Panc1 (cell line): ENCODE data around the gene FRYL. TPM values are rescaled to one million over a fixed set of nuclear protein-coding genes. Genes with fewer than 3 reads are reported as not detected.
A peak's percentile ranks its signal among the peaks of the same experiment; 100 is the strongest.

Experiments used
- ATAC-seq: fragments of 200-7000 bp; cut with Tn5 transposase; 2 replicates; pipeline ENCODE4 v1.9.1; 2020; ENCODE audit warnings: mild to moderate bottlenecking, moderate library complexity
- BruUV-seq: library from RNA; stranded (reverse); fragments of 400-500 nt; replicated peaks from 2 replicates; lab custom pipeline; 2021; lab: Mats Ljungman, UMichigan
- CTCF ChIA-PET: fragments of 300-600 bp; sonication (Branson Sonifier 250); formaldehyde crosslinking; loops from one replicate; lab custom pipeline; 2022; ENCODE audit warnings: antibody characterized with exemption; lab: Charles Lee
- POLR2A ChIA-PET: fragments of 300-600 bp; sonication (Branson Sonifier 250); formaldehyde crosslinking; loops from one replicate; lab custom pipeline; 2022; ENCODE audit warnings: antibody characterized with exemption; lab: Charles Lee
- DNase-seq: peaks from one replicate; pipeline ENCODE4 v3.0.0-alpha.2; 2010; ENCODE audit warnings: low read depth, low spot score
- H3K27ac ChIP-seq: 2 replicates; pipeline ENCODE4 v1.5.1; 2011; ENCODE audit warnings: mild to moderate bottlenecking, low read length, inconsistent platforms
- H3K27me3 ChIP-seq: fragments of 200-500 bp; sonication (Bioruptor generic); 2 replicates; pipeline ENCODE4 v1.6.0; 2014; ENCODE audit warnings: low read length, inconsistent platforms; ENCODE audit not compliant: control insufficient read depth, insufficient read depth
- H3K36me3 ChIP-seq: fragments of 200-500 bp; sonication (Bioruptor generic); 2 replicates; pipeline ENCODE4 v1.5.1; 2014; ENCODE audit warnings: inconsistent platforms, mild to moderate bottlenecking, low read length, moderate library complexity; ENCODE audit not compliant: control insufficient read depth, insufficient read depth
- H3K4me1 ChIP-seq: 2 replicates; pipeline ENCODE4 v1.5.1; 2011; ENCODE audit warnings: inconsistent platforms, mild to moderate bottlenecking, low read length, moderate library complexity; ENCODE audit not compliant: control insufficient read depth, insufficient read depth
- H3K4me3 ChIP-seq, 2 experiments: 2 replicates each; pipeline ENCODE4 v1.5.1; 2011 to 2012; ENCODE audit warnings: low read depth in 2 of 2, low read length in 2 of 2, mild to moderate bottlenecking in 2 of 2, inconsistent platforms in 1 of 2, moderate library complexity in 1 of 2
- H3K9me3 ChIP-seq: fragments of 200-500 bp; sonication (Bioruptor generic); 2 replicates; pipeline ENCODE4 v1.5.1; 2014; ENCODE audit warnings: low read depth, mild to moderate bottlenecking, inconsistent platforms, low read length, moderate library complexity; ENCODE audit not compliant: control insufficient read depth, insufficient read depth
- CTCF ChIP-seq: fragments of 450-650 bp; IDR thresholded peaks from 2 replicates; pipeline ENCODE4 v1.5.1; 2017; ENCODE audit warnings: mild to moderate bottlenecking
- POLR2AphosphoS5 ChIP-seq: IDR thresholded peaks from 2 replicates; pipeline ENCODE4 v1.6.1; 2012; ENCODE audit warnings: mild to moderate bottlenecking, low read depth, low read length, moderate library complexity
- REST ChIP-seq, 2 experiments: IDR thresholded peaks; 2 replicates each; pipeline ENCODE4 v1.6.1; 2011 to 2012; ENCODE audit warnings: low read depth in 2 of 2, control low read depth in 1 of 2, low read length in 1 of 2, mild to moderate bottlenecking in 1 of 2, moderate library complexity in 1 of 2; ENCODE audit not compliant: insufficient read depth in 1 of 2
- SIN3A ChIP-seq: IDR thresholded peaks from 2 replicates; pipeline ENCODE4 v1.6.1; 2012; ENCODE audit warnings: low read depth, mild to moderate bottlenecking, low read length, moderate library complexity, borderline replicate concordance; ENCODE audit not compliant: insufficient read depth
- TCF7L2 ChIP-seq: IDR thresholded peaks from 2 replicates; pipeline ENCODE4 v1.6.1; 2011; ENCODE audit warnings: mild to moderate bottlenecking, low read depth, low read length, inconsistent platforms
- in situ Hi-C: cut with HindIII; loops from 2 replicates; pipeline ENCODE4 v1.10.0; 2016; ENCODE audit warnings: low sequenced_read_pairs, low pct_unique_long_range_greater_than_20kb
- intact Hi-C: fragments of 100-400 bp; cut with micrococcal nuclease; formaldehyde crosslinking; loops from one replicate; pipeline ENCODE4 v1.10.0; 2022; ENCODE audit not compliant: unreplicated experiment
- total RNA-seq: library from RNA; stranded (reverse); gene quantifications from one replicate; pipeline ENCODE4 v1.2.1, GENCODE V29; 2021; ENCODE audit not compliant: unreplicated experiment

The FRYL gene
- total RNA-seq, 1 experiment from 2014 or later, result 47.5 TPM

GRCh38 chr4:48571471-48571870 is 208.6 kb downstream of the FRYL start:
- Histone ChIP-seq H3K27me3 (no peaks in the 10 kb centered on the region), H3K4me1 (no peaks in the 10 kb centered on the region), H3K27ac (no peak overlapping the region), H3K4me3 (no peak overlapping the region), H3K36me3 (peaks cover 26% of the 10 kb centered on the region), H3K9me3 (no peaks in the 10 kb centered on the region)
- no TSS peak for BruUV-seq
- ChIA-PET POLR2A (no interaction called here), CTCF (no interaction called here)
- intact Hi-C loops, result loop anchor here (10.0 kb wide), 1 partner anchor 393 kb away; no protein-coding TSS in a partner anchor
- no peak for TF ChIP-seq POLR2AphosphoS5
- TF ChIP-seq TCF7L2, result no peak
- DNase-seq (no peak), ATAC-seq (no peak)
- in situ Hi-C loops, result no loop called here

- ATAC-seq (no peak), DNase-seq (peak; percentile 20)
- H3K27ac ChIP-seq, result no peak overlapping the region
- no TSS peak for BruUV-seq
- H3K4me1 ChIP-seq, result no peaks in the 10 kb centered on the region
- ChIA-PET CTCF (no interaction called here), POLR2A (no interaction called here)
- TF ChIP-seq POLR2AphosphoS5 (no peak), CTCF (no peak), SIN3A (no peak), TCF7L2 (no peak), REST (IDR thresholded peaks at IDR 0.05; ENCODE audit: insufficient read depth in 1 of 2, low read depth in 2 of 2, low read length in 1 of 2) (no peak)
- intact Hi-C loops (loop anchor here (10.0 kb wide), 1 partner anchor 394 kb away; no protein-coding TSS in a partner anchor), in situ Hi-C loops (no loop called here)
- H3K36me3 ChIP-seq, result peaks cover 26% of the 10 kb centered on the region
- no peak overlapping the region for H3K4me3 ChIP-seq
- no peaks in the 10 kb centered on the region for H3K9me3 ChIP-seq
- no peaks in the 10 kb centered on the region for H3K27me3 ChIP-seq
Measured at GRCh38 chr4:48570646-48571220, 209.3 kb downstream of the FRYL start.

GRCh38 chr4:48566034-48566384 is 214.1 kb downstream of the FRYL start:
- no peak overlapping the region for H3K4me3 ChIP-seq
- BruUV-seq, result no TSS peak
- intact Hi-C loops (no loop called here), in situ Hi-C loops (no loop called here)
- no peaks in the 10 kb centered on the region for H3K4me1 ChIP-seq
- DNase-seq (no peak), ATAC-seq (no peak)
- CTCF ChIA-PET, result no interaction called here
- peaks cover 10% of the 10 kb centered on the region for H3K36me3 ChIP-seq
- no peaks in the 10 kb centered on the region for H3K9me3 ChIP-seq
- H3K27ac ChIP-seq, result no peak overlapping the region
- no peaks in the 10 kb centered on the region for H3K27me3 ChIP-seq
- TF ChIP-seq CTCF (no peak), SIN3A (no peak), REST (IDR thresholded peaks at IDR 0.05; ENCODE audit: insufficient read depth in 1 of 2, low read depth in 2 of 2, low read length in 1 of 2) (no peak), TCF7L2 (no peak), POLR2AphosphoS5 (no peak)
- POLR2A ChIA-PET, result no interaction called here
